Stomach smooth muscle (tissue), 2 donors: ENCODE results near the gene SMCHD1.

Source experiments
- H3K27ac ChIP-seq: one replicate; pipeline ENCODE4 v1.7.0; 2013; ENCODE audit warnings: mild to moderate bottlenecking, low read length, inconsistent platforms
- H3K27me3 ChIP-seq, 2 donors: one replicate each; pipeline ENCODE4 v1.7.0; 2013; ENCODE audit warnings: low read length in 2 of 2; ENCODE audit not compliant: insufficient read depth in 2 of 2, control insufficient read depth in 1 of 2
- H3K36me3 ChIP-seq, 2 donors: one replicate each; pipeline ENCODE4 v1.7.0; 2013; ENCODE audit warnings: low read length in 2 of 2; ENCODE audit not compliant: control insufficient read depth in 2 of 2, insufficient read depth in 2 of 2
- H3K4me1 ChIP-seq: one replicate; pipeline ENCODE4 v1.7.0; 2013; ENCODE audit warnings: low read length; ENCODE audit not compliant: control insufficient read depth, insufficient read depth
- H3K4me3 ChIP-seq, 2 donors: one replicate each; pipeline ENCODE4 v1.7.0; 2013; ENCODE audit warnings: low read length in 2 of 2
- H3K9ac ChIP-seq, 2 donors: one replicate each; pipeline ENCODE4 v1.7.0; 2013; ENCODE audit warnings: low read length in 2 of 2, mild to moderate bottlenecking in 1 of 2
- H3K9me3 ChIP-seq, 2 donors: one replicate each; pipeline ENCODE4 v1.7.0; 2013; ENCODE audit warnings: low read length in 2 of 2; ENCODE audit not compliant: control insufficient read depth in 2 of 2
- donor health status: healthy.
- donor health status: Pancreatic carcinoma.

SMCHD1 gene

GRCh38 chr18:2655178-2655953 is at the start of gene SMCHD1:
TSS of gene SMCHD1 (plus strand) at chr18:2655726. CDS start at chr18:2656076, 350 bp downstream.
- H3K27me3 ChIP-seq = no peaks in the 10 kb centered on the region

GRCh38 chr18:2606335-2606734 is 49.2 kb upstream of the SMCHD1 start:
- no peak overlapping the region for H3K27ac ChIP-seq
- no peaks in the 10 kb centered on the region for H3K36me3 ChIP-seq
- H3K9me3 ChIP-seq = no peaks in the 10 kb centered on the region
- H3K4me1 ChIP-seq = no peaks in the 10 kb centered on the region
- no peak overlapping the region for H3K4me3 ChIP-seq
- H3K9ac ChIP-seq = no peak overlapping the region
- no peaks in the 10 kb centered on the region for H3K27me3 ChIP-seq

More at GRCh38 chr18:2655178-2655953, at the start of gene SMCHD1:
- H3K4me1 ChIP-seq = peaks cover 11% of the 10 kb centered on the region
- peak within 1 kb of the TSS; percentile 93 for H3K27ac ChIP-seq
- H3K9me3 ChIP-seq = no peaks in the 10 kb centered on the region
- H3K4me3 ChIP-seq = peak within 1 kb of the TSS; percentile 84 to 93
- H3K9ac ChIP-seq = peak within 1 kb of the TSS; percentile 85 to 89
- no peaks in the 10 kb centered on the region for H3K36me3 ChIP-seq

GRCh38 chr18:2609604-2610003 is 45.9 kb upstream of the SMCHD1 start:
- no peaks in the 10 kb centered on the region for H3K36me3 ChIP-seq
- H3K27me3 ChIP-seq = no peaks in the 10 kb centered on the region
- H3K9me3 ChIP-seq = no peaks in the 10 kb centered on the region
- no peaks in the 10 kb centered on the region for H3K4me1 ChIP-seq
- no peak overlapping the region for H3K27ac ChIP-seq
- H3K9ac ChIP-seq = no peak overlapping the region
- no peak overlapping the region for H3K4me3 ChIP-seq

- Histone ChIP-seq H3K27ac (no peak overlapping the region), H3K4me3 (no peak overlapping the region), H3K36me3 (no peaks in the 10 kb centered on the region), H3K4me1 (no peaks in the 10 kb centered on the region), H3K9me3 (peaks cover 2% of the 10 kb centered on the region in 2 donors), H3K9ac (no peak overlapping the region), H3K27me3 (no peaks in the 10 kb centered on the region)
Measured at GRCh38 chr18:2610549-2610948, 45.0 kb upstream of the SMCHD1 start.

- no peak overlapping the region for H3K9ac ChIP-seq
Measured at GRCh38 chr18:2612996-2613395, 42.5 kb upstream of the SMCHD1 start.

GRCh38 chr18:2617401-2617998 is 38.0 kb upstream of the SMCHD1 start:
- H3K4me1 ChIP-seq = no peaks in the 10 kb centered on the region
- no peaks in the 10 kb centered on the region for H3K27me3 ChIP-seq
- no peaks in the 10 kb centered on the region for H3K36me3 ChIP-seq
- no peak overlapping the region for H3K4me3 ChIP-seq
- peaks cover 2% of the 10 kb centered on the region in 2 donors for H3K9me3 ChIP-seq
- H3K27ac ChIP-seq = no peak overlapping the region
- no peak overlapping the region for H3K9ac ChIP-seq

More at GRCh38 chr18:2612996-2613395, 42.5 kb upstream of the SMCHD1 start:
- Histone ChIP-seq H3K4me1 (no peaks in the 10 kb centered on the region), H3K27ac (no peak overlapping the region), H3K27me3 (no peaks in the 10 kb centered on the region), H3K9me3 (peaks cover 2% of the 10 kb centered on the region in 2 donors), H3K4me3 (no peak overlapping the region), H3K36me3 (no peaks in the 10 kb centered on the region)

- Histone ChIP-seq H3K9me3 (peaks cover 2% of the 10 kb centered on the region in 2 donors), H3K27ac (no peak overlapping the region), H3K9ac (no peak overlapping the region), H3K4me1 (no peaks in the 10 kb centered on the region), H3K36me3 (no peaks in the 10 kb centered on the region), H3K4me3 (no peak overlapping the region), H3K27me3 (no peaks in the 10 kb centered on the region)
Measured at GRCh38 chr18:2618009-2618408, 37.5 kb upstream of the SMCHD1 start.

- no peaks in the 10 kb centered on the region for H3K9me3 ChIP-seq
- no peaks in the 10 kb centered on the region for H3K36me3 ChIP-seq
- no peaks in the 10 kb centered on the region for H3K4me1 ChIP-seq
- H3K27ac ChIP-seq = no peak overlapping the region
- H3K9ac ChIP-seq = no peak overlapping the region
- H3K4me3 ChIP-seq = no peak overlapping the region
- no peaks in the 10 kb centered on the region for H3K27me3 ChIP-seq
Measured at GRCh38 chr18:2625217-2625616, 30.3 kb upstream of the SMCHD1 start.

- H3K27ac ChIP-seq = no peak overlapping the region
- H3K27me3 ChIP-seq = no peaks in the 10 kb centered on the region
- no peak overlapping the region for H3K4me3 ChIP-seq
- no peaks in the 10 kb centered on the region for H3K4me1 ChIP-seq
- H3K36me3 ChIP-seq = no peaks in the 10 kb centered on the region
- H3K9ac ChIP-seq = no peak overlapping the region
- H3K9me3 ChIP-seq = no peaks in the 10 kb centered on the region
Measured at GRCh38 chr18:2627821-2628276, 27.7 kb upstream of the SMCHD1 start.

GRCh38 chr18:2629003-2629402 is 26.5 kb upstream of the SMCHD1 start:
- no peaks in the 10 kb centered on the region for H3K27me3 ChIP-seq
- H3K36me3 ChIP-seq = no peaks in the 10 kb centered on the region
- H3K4me3 ChIP-seq = no peak overlapping the region
- no peaks in the 10 kb centered on the region for H3K9me3 ChIP-seq
- H3K9ac ChIP-seq = no peak overlapping the region
- H3K27ac ChIP-seq = no peak overlapping the region
- no peaks in the 10 kb centered on the region for H3K4me1 ChIP-seq

- Histone ChIP-seq H3K36me3 (no peaks in the 10 kb centered on the region), H3K4me1 (no peaks in the 10 kb centered on the region), H3K27me3 (no peaks in the 10 kb centered on the region), H3K27ac (no peak overlapping the region), H3K9ac (no peak overlapping the region), H3K9me3 (no peaks in the 10 kb centered on the region), H3K4me3 (no peak overlapping the region)
Measured at GRCh38 chr18:2635586-2635985, 19.9 kb upstream of the SMCHD1 start.
